ENCODE measurements around the gene SLC35F1. TPM values are rescaled to one million over a fixed set of nuclear protein-coding genes. Genes with fewer than 3 reads are reported as not detected.
A peak's percentile ranks its signal among the peaks of the same experiment; 100 is the strongest.
"Not testable (repeated sequence)": the region's sequence is repeated elsewhere in the genome, so short reads cannot be mapped to it uniquely, and the experiment has no call there.

SLC35F1 gene
- total RNA-seq (2021) (not detected in 2 replicates), Bru-seq, nascent RNA (percentile 3 among the genes with signal in this experiment), BruChase-seq, experiment 1, labeled RNA remaining after a 2-hour chase (percentile 2 among the genes with signal in this experiment), BruChase-seq, experiment 2, labeled RNA remaining after a 6-hour chase (percentile 3 among the genes with signal in this experiment)
- long read RNA-seq, partial matches to known transcripts, result 0 of 1 reads
- long read RNA-seq, other reads (novel, unspliced or antisense), result 1 of 1 reads

- H3K4me3 ChIP-seq, result no peak within 1 kb of the TSS
- intact Hi-C loops (cut with micrococcal nuclease; ENCODE audit: unreplicated experiment), result no loop called here
- TF ChIP-seq CTCF (conservative IDR thresholded peaks at IDR 0.05) (no peak), EZH2 (IDR thresholded peaks at IDR 0.05; ENCODE audit: low read depth) (no peak)
- CTCF ChIA-PET, result no interaction called here
- no peak within 1 kb of the TSS for H3K27ac ChIP-seq
- H3K9me3 ChIP-seq (ENCODE audit: insufficient read depth, low read depth), result no peaks in the 10 kb centered on the region
- no peak within 1 kb of the TSS for H3K4me2 ChIP-seq
- 0 out of 2 replicates have a peak, but pooled peaks cover 4% of the 10 kb centered on the region for H4K20me1 ChIP-seq (ENCODE audit: insufficient read depth)
- H3K36me3 ChIP-seq (ENCODE audit: low read depth), result no peaks in the 10 kb centered on the region
- H3F3A ChIP-seq (ENCODE audit: insufficient read depth, low read depth), result no peaks in the 10 kb centered on the region
- POLR2A ChIA-PET (ENCODE audit: unreplicated experiment), result no interaction called here
- no peak for DNase-seq
- H3K4me1 ChIP-seq (replicated peaks; ENCODE audit: insufficient read depth), result no peaks in the 10 kb centered on the region
- no peak within 1 kb of the TSS for H2AFZ ChIP-seq
- peaks cover 2% of the 10 kb centered on the region; the same call in 1 of the 2 replicates for H3K9me2 ChIP-seq (ENCODE audit: insufficient read depth)
- H3K79me2 ChIP-seq (ENCODE audit: low read depth), result no peaks in the 10 kb centered on the region
- no peaks in the 10 kb centered on the region for H3K27me3 ChIP-seq (ENCODE audit: insufficient read depth, low read depth)
- BruUV-seq (replicated peaks), result no TSS peak
Observed at GRCh38 chr6:117906958-117907600, at the start of gene SLC35F1. Gene SLC35F1, plus strand, starts transcription at chr6:117907264.

GRCh38 chr6:117858601-117859000 lies 48.5 kb upstream of the SLC35F1 start:
- DNase-seq; CTCF ChIA-PET; H3K4me1 ChIP-seq (replicated peaks; ENCODE audit: insufficient read depth); H3K27ac ChIP-seq; H3F3A ChIP-seq (ENCODE audit: insufficient read depth, low read depth); H3K9me2 ChIP-seq (ENCODE audit: insufficient read depth); H3K9me3 ChIP-seq (ENCODE audit: insufficient read depth, low read depth); H3K36me3 ChIP-seq (ENCODE audit: low read depth); H3K4me2 ChIP-seq; H2AFZ ChIP-seq; intact Hi-C loops (cut with micrococcal nuclease; ENCODE audit: unreplicated experiment); H3K79me2 ChIP-seq (ENCODE audit: low read depth); BruUV-seq (replicated peaks); H4K20me1 ChIP-seq (ENCODE audit: insufficient read depth); H3K4me3 ChIP-seq; H3K27me3 ChIP-seq (ENCODE audit: insufficient read depth, low read depth); POLR2A ChIA-PET (ENCODE audit: unreplicated experiment): not testable (repeated sequence)

- H3K4me2 ChIP-seq, result no peak overlapping the region
- CTCF ChIA-PET, result no interaction called here
- H3K9me2 ChIP-seq (ENCODE audit: insufficient read depth), result no peaks in the 10 kb centered on the region
- H3K4me3 ChIP-seq, result no peak overlapping the region
- no peaks in the 10 kb centered on the region for H3K27me3 ChIP-seq (ENCODE audit: insufficient read depth, low read depth)
- no peaks in the 10 kb centered on the region for H3K4me1 ChIP-seq (replicated peaks; ENCODE audit: insufficient read depth)
- no peaks in the 10 kb centered on the region for H3K79me2 ChIP-seq (ENCODE audit: low read depth)
- DNase-seq, result no peak
- no peaks in the 10 kb centered on the region for H3K36me3 ChIP-seq (ENCODE audit: low read depth)
- no TSS peak for BruUV-seq (replicated peaks)
- no peaks in the 10 kb centered on the region for H3F3A ChIP-seq (ENCODE audit: insufficient read depth, low read depth)
- POLR2A ChIA-PET (ENCODE audit: unreplicated experiment), result no interaction called here
- no peak overlapping the region for H2AFZ ChIP-seq
- TF ChIP-seq EZH2 (IDR thresholded peaks at IDR 0.05; ENCODE audit: low read depth), result no peak
- TF ChIP-seq CTCF (conservative IDR thresholded peaks at IDR 0.05), result no peak
- no peak overlapping the region for H3K27ac ChIP-seq
- H3K9me3 ChIP-seq (ENCODE audit: insufficient read depth, low read depth), result no peaks in the 10 kb centered on the region
- intact Hi-C loops (cut with micrococcal nuclease; ENCODE audit: unreplicated experiment), result no loop called here
- H4K20me1 ChIP-seq (ENCODE audit: insufficient read depth), result no peaks in the 10 kb centered on the region
Observed at GRCh38 chr6:117861545-117861944, 45.5 kb upstream of the SLC35F1 start.

Data from PC-9 (cell line).